Hindlimb muscle (tissue), 1 donor: ENCODE data around the gene SPDYE5. TPM values are rescaled to one million over a fixed set of nuclear protein-coding genes. Genes with fewer than 3 reads are reported as not detected.

Experiments used
- DNase-seq: peaks from one replicate; pipeline ENCODE4 v3.0.0-alpha.2; 2013
- polyA plus RNA-seq: library from polyadenylated mRNA; unstranded; fragments of 120-200 nt; gene quantifications from one replicate; pipeline ENCODE4 v1.2.1, GENCODE V29; 2013; ENCODE audit not compliant: insufficient read length

SPDYE5 gene
- polyA plus RNA-seq, 1 donor = 5.5 TPM

DNA sequence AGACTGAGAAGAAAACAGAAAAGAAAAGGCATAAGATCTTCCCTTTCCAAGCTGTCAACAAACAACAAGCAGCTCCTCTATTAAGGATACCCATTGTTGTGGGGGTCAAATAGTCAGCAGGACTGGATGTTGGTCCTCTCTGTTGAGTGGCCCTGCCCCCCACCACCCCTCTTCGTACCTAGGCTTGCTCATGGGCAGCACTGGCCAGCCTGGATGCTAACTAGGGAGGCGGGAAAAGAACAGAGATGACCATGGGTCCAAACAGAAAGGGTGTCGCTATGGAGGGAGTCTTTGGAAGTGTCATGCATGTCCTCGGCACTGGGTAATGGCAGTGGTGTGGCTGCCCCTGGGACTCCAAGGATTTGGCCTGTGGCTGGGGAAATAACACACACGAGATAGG, 45.6 kb downstream of the SPDYE5 start:
- no peak for DNase-seq

DNA sequence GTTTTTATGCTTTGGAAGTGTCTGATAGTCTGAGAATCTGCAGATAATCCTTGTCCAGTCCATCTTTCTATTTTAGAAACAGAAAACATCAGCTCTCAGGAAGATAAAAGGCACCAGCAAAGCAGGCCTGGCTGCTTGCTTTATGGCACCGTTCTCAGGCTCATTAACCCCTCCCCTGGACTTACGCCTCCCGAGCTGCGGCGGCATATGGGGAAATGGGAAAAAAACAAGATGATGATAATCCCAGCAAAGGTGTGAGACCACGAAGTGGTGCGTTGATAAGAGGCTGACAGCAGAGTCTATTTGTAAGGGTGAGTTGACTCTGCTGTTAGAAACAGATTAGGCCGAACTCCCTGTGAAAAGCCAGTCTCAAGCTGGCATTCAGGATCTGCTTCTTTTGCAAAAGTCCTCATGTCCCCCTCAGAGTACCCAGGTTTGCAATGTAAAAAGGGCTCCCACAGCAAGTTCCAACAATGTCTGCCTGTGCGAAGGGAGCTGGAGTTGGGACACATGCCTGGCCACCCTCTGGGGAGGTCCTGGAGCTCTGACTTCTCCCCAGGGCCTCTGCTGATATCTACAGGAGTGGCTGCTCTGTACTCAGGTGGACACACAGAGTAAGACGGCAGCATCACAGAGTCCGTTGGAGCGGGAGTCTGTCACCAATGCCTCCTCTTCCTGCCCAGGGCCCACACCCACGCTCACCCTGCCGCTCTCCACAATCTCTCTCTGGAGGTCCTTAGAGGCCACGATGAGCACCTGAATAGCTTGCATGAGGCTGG, 54.3 kb downstream of the SPDYE5 start:
- no peak for DNase-seq

Other genes with a start within 250 kb of the SPDYE5 start
- 5.2 TPM for gene TRIM73, start 96.7 kb upstream of the SPDYE5 start, polyA plus RNA-seq
- 42.6 TPM for gene POM121C, start 6.0 kb upstream of the SPDYE5 start, polyA plus RNA-seq
- gene HIP1, start 246.6 kb downstream of the SPDYE5 start, polyA plus RNA-seq = 25.2 TPM